Transverse colon (tissue), 4 donors: ENCODE data around the gene PRSS23.

Source experiments
- POLR2AphosphoS5 ChIP-seq, 3 donors: sonication (generic); formaldehyde crosslinking; IDR thresholded peaks; one replicate each; pipeline ENCODE4 v1.6.1; 2016; ENCODE audit warnings: antibody characterized with exemption in 3 of 3
- TF ChIP-seq, protein P1 (sequence below), 5 experiments: fragments of 200-600 bp in 3 of 5; fragments of 450-650 bp in 2 of 5; sonication (generic) in 3 of 5; IDR thresholded peaks; 1 replicate in 2 of 5; 2 replicates in 3 of 5; pipeline ENCODE4 v1.5.1; 2016 to 2017; ENCODE audit warnings: antibody characterized with exemption in 5 of 5, inconsistent platforms in 3 of 5, mild to moderate bottlenecking in 2 of 5, moderate library complexity in 1 of 5

DNA sequence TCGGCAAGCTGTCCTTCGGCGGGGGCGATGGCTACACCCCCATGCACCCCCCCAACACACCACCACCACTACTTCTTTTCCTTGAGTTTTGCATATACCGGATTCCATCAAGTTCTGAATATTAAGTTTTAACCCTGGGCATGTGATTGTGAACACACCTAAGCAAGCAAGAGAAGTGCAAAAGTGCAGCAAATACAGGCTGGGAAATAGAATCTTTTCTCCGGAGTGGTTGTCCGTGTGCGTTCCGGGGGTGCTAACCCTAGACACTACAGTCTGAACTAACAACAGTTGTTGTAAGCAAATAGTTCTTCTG is 574 bp downstream of the PRSS23 start:
- TF ChIP-seq, protein P1, sequence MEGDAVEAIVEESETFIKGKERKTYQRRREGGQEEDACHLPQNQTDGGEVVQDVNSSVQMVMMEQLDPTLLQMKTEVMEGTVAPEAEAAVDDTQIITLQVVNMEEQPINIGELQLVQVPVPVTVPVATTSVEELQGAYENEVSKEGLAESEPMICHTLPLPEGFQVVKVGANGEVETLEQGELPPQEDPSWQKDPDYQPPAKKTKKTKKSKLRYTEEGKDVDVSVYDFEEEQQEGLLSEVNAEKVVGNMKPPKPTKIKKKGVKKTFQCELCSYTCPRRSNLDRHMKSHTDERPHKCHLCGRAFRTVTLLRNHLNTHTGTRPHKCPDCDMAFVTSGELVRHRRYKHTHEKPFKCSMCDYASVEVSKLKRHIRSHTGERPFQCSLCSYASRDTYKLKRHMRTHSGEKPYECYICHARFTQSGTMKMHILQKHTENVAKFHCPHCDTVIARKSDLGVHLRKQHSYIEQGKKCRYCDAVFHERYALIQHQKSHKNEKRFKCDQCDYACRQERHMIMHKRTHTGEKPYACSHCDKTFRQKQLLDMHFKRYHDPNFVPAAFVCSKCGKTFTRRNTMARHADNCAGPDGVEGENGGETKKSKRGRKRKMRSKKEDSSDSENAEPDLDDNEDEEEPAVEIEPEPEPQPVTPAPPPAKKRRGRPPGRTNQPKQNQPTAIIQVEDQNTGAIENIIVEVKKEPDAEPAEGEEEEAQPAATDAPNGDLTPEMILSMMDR (IDR thresholded peaks at IDR 0.05) = no peak
- no peak for TF ChIP-seq POLR2AphosphoS5 (IDR thresholded peaks at IDR 0.05)
